ENCODE data around the gene PRKN.

GRCh38 chr6:161561908-161562307 lies 1165.7 kb downstream of the PRKN start:
- TF ChIP-seq POLR2A (IDR thresholded peaks at IDR 0.05) (no peak), CTCF (IDR thresholded peaks at IDR 0.05) (no peak)
